DMS153 treated with DMSO at 0.1 percent for 48 hours (cell line): Measurements from ENCODE around the gene KCTD8.

Source experiments
- DNase-seq: peaks from one replicate; lab custom pipeline; 2025; ENCODE audit not compliant: unreplicated experiment; lab: John Stamatoyannopoulos, UW

KCTD8 gene

GRCh38 chr4:44448521-44449461 lies at the start of gene KCTD8:
Gene KCTD8, minus strand, starts transcription at chr4:44448809.
- peak; percentile 38 for DNase-seq

GRCh38 chr4:44494810-44495701 lies 46.4 kb upstream of the KCTD8 start:
- DNase-seq: no peak

- DNase-seq: no peak
Measured at GRCh38 chr4:44493924-44494323, 45.3 kb upstream of the KCTD8 start.

- no peak for DNase-seq
Measured at GRCh38 chr4:44487341-44487740, 38.7 kb upstream of the KCTD8 start.

- DNase-seq: no peak
Measured at GRCh38 chr4:44479731-44480130, 31.1 kb upstream of the KCTD8 start.

GRCh38 chr4:44462259-44462658 lies 13.7 kb upstream of the KCTD8 start:
- DNase-seq: no peak

GRCh38 chr4:44447563-44448504 lies 775 bp downstream of the KCTD8 start:
- no peak for DNase-seq

- no peak for DNase-seq
Measured at GRCh38 chr4:44446801-44447562, 1.6 kb downstream of the KCTD8 start.

GRCh38 chr4:44446191-44446590 lies 2.4 kb downstream of the KCTD8 start:
- DNase-seq: no peak

GRCh38 chr4:44438687-44439086 lies 9.9 kb downstream of the KCTD8 start:
- no peak for DNase-seq

GRCh38 chr4:44434247-44434646 lies 14.4 kb downstream of the KCTD8 start:
- no peak for DNase-seq

- DNase-seq: no peak
Measured at GRCh38 chr4:44425614-44426208, 22.9 kb downstream of the KCTD8 start.

- no peak for DNase-seq
Measured at GRCh38 chr4:44422912-44423311, 25.7 kb downstream of the KCTD8 start.

GRCh38 chr4:44421330-44422065 lies 27.1 kb downstream of the KCTD8 start:
- DNase-seq: no peak

GRCh38 chr4:44415251-44415650 lies 33.4 kb downstream of the KCTD8 start:
- no peak for DNase-seq

GRCh38 chr4:44368413-44369167 lies 80.0 kb downstream of the KCTD8 start:
- DNase-seq: no peak

- DNase-seq: no peak
Measured at GRCh38 chr4:44354172-44354571, 94.4 kb downstream of the KCTD8 start.

- DNase-seq: no peak
Measured at GRCh38 chr4:44351069-44351468, 97.5 kb downstream of the KCTD8 start.
